SHP77 (cell line): ENCODE data around the gene CCIN.
"Not testable (repeated sequence)": the region's sequence is repeated elsewhere in the genome, so short reads cannot be mapped to it uniquely, and the experiment has no call there.

Source experiments
- DNase-seq, 2 experiments: peaks; one replicate each; lab custom pipeline; 2025; lab: John Stamatoyannopoulos, UW

The CCIN gene

DNA sequence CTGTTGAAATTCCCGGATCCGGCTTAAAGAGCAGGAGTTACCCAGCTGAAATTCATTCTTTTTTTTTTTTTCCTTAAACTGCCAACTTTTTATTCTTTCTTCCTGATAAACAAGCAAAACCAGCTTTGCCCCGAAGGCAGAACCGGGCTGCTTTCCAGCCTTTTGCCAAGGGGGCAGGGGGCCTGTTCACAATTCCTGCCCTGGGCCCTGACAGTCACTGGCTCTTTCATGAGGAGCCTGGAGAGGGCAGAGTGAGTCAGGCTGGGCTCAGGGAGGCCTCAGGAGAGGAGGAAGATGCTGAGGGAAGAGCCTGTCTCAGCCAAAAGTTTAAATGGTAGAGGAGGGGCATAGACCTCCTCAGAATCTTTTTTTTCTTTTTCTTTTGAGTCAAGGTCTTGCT lies 27.9 kb upstream of the CCIN start:
- no peak for DNase-seq

GRCh38 chr9:36141761-36142160 lies 27.4 kb upstream of the CCIN start:
- no peak for DNase-seq

GRCh38 chr9:36142510-36143244 lies 26.5 kb upstream of the CCIN start:
- no peak for DNase-seq

GRCh38 chr9:36143245-36143641 lies 25.9 kb upstream of the CCIN start:
- DNase-seq = no peak

- no peak for DNase-seq
These were observed 24.6 kb upstream of the CCIN start for GRCh38 chr9:36144309-36145232.

- no peak for DNase-seq
These were observed 23.2 kb upstream of the CCIN start for GRCh38 chr9:36145970-36146369.

GRCh38 chr9:36146651-36147050 lies 22.5 kb upstream of the CCIN start:
- no peak for DNase-seq

- DNase-seq = no peak
These were observed 21.6 kb upstream of the CCIN start for GRCh38 chr9:36147441-36148175.

DNA sequence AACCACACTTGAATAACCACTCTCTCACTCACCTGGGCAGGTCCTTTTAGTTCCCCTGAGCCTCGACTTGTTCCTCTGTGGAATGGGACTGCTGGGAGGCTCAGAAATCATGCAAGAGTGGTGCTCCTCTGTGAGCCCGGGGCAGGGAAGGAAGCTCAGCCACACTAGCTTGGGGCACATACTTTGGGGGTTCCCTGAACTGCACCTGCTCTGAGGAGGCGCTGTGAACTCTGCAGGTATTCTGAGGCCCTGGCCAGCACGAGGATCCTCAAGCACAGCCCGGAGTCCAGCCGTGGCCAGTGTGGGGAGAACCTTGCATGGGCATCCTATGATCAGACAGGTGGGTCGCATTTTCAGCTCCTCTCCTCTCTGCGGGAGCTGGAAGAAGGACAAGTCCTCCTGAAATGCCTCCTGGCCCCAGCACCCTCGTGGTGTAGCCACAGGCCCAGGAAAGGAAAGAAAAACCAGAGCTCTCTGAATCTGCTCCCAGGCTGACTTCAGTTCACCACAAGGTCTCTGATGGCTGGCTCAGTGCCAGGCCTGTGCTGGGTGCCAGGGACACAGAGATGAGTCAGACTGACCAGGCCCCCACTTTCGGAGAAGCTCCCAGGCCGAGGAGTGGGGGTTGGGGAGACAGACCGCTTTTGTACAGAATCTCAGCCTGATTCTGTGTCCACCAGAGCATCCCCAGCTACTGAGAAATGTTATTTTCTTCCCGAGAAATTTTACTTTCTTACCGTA lies 20.7 kb upstream of the CCIN start:
- peak; percentile 54 to 60 for DNase-seq

GRCh38 chr9:36149197-36149596 lies 20.0 kb upstream of the CCIN start:
- no peak for DNase-seq

DNA sequence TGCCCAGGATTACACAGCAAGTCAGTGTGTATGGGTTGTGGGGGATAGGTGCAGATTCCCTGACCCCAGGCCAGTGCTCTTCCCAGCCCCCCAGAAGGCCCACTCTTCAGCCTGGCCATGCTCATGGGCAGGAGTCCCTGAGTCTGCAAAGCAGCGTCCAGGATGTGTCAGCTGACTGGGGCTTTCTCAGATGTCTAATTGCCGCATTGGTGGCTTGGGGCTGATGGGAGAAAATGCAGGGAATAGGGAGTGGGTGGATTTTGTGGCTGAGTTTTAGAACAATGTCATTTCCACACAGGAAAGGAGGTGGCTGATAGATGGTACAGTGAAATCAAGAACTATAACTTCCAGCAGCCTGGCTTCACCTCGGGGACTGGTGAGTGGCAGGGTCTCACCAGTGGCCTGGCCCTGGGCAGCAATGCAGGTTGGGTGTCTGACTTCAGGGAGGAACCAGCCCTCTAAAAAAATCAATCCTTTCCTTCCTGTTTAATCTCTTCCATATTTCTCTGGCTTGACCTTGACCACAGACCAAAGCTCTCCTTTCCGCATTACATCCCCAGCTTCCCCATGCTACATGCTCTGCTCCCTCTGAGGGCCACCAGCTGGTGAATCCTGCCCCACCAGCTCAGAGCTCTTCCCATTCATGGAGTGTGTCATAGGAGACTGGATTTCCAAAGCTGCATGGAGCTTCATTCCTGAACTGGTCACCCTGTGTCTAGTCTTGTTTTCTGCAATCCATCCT lies 18.4 kb upstream of the CCIN start:
- no peak for DNase-seq

DNA sequence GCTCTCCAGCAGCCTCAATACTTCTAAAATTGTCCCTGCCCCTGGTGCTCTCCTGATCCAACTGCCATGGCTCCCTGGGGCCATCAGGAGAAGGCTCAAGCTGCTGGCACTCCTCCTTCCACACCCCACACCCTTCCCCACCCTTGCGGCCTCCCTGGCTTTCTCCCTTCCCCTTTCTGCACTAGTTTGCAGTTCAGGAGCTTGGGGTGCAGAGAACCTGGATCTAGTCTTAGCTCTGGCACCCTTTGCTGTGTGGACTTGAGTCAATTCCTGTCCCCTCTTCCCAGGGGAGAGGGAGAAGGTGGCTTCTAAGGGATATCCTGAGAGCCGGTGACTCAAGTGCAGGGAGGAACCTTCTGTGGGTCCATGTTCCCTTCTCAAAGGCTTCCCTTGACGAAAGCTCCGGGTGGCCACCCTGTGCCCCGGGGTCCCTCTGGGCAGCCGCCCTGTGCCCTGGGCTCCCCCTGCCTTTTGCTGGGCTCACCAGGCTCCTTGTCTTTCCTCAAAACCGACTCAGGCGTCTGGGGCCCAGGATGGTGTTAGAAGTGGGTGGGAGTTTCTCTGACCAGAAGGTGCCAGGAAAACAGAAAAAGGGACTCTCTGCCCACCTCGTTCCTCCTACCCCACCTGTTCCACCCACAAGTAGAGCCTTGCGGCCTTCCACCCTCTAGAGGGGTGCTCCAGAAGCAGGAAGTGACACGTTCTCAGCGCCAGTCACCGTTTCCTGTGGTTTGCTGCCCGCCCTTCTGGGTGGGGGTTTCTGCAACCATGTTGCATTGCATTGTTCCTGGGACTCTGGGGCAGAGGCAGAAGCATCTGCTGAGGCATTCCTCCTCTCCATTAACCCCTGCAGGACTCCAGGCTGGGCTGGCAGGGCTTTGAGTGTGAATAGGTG lies 17.6 kb upstream of the CCIN start:
- no peak for DNase-seq

GRCh38 chr9:36152741-36153438 lies 16.3 kb upstream of the CCIN start:
- DNase-seq = no peak

DNA sequence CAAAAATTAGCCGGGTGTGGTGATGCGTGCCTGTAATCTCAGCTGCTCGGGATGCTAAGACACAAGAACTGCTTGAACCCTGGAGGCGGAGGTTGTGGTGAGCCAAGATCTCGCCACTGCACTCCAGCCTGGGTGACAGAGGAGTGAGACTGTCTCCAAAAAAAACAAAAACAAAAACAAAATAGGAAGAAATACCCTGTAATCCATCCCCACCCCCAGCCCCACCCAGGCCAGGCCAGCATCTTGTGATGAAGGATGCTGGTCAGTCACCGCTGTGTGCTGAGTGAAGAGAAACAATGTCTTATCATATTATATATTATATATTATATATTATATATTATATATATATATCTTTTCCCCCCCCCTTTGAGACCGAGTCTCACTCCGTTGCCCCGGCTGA lies 15.4 kb upstream of the CCIN start:
- DNase-seq = no peak

- no peak for DNase-seq
These were observed 14.7 kb upstream of the CCIN start for GRCh38 chr9:36154331-36154952.

DNA sequence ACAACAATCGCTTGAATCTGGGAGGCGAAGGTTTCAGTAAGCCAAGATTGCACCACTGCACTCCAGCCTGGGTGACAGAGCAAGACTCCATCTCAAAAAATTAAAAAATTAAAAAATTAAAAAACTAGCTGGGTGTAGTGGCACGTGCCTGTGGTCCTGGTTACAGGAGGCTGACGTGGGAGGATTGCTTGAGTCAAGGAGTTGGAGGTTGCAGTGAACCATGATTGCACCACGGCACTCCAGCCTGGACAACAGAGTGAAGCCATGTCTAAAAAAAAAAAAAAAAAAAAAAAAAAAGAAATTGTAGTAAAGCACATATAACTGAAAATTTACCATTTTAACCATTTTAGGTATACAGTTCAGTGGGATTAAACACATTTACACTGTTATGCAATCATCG lies 13.1 kb upstream of the CCIN start:
- DNase-seq = no peak

- no peak for DNase-seq
These were observed 11.1 kb upstream of the CCIN start for GRCh38 chr9:36158122-36158521.

GRCh38 chr9:36158917-36159316 lies 10.3 kb upstream of the CCIN start:
- DNase-seq = no peak

GRCh38 chr9:36159509-36159908 lies 9.7 kb upstream of the CCIN start:
- DNase-seq = not testable (repeated sequence)
